WERI-Rb-1 (cell line): ENCODE measurements around the gene PNPT1.
A peak's percentile ranks its signal among the peaks of the same experiment; 100 is the strongest.

ENCODE experiments used
- DNase-seq: peaks from one replicate; pipeline ENCODE4 v3.0.0-alpha.2; 2020
- H3K27ac ChIP-seq: fragments of 250-450 bp; sonication (Bioruptor Pico); 2 replicates; pipeline ENCODE4 v1.5.1; 2020; ENCODE audit warnings: mild to moderate bottlenecking, moderate library complexity
- H3K27me3 ChIP-seq: fragments of 250-450 bp; sonication (Bioruptor Pico); 2 replicates; pipeline ENCODE4 v1.5.1; 2021; ENCODE audit warnings: mild to moderate bottlenecking, low read depth, moderate library complexity; ENCODE audit not compliant: insufficient read depth, severe bottlenecking
- H3K36me3 ChIP-seq: fragments of 250-450 bp; sonication (Bioruptor Pico); 2 replicates; pipeline ENCODE4 v1.5.1; 2020; ENCODE audit warnings: mild to moderate bottlenecking, moderate library complexity
- H3K4me3 ChIP-seq: 2 replicates; pipeline ENCODE4 v1.5.1; 2011; ENCODE audit warnings: low read depth, mild to moderate bottlenecking, control low read depth, low read length
- H3K9me3 ChIP-seq: fragments of 250-450 bp; sonication (Bioruptor Pico); 2 replicates; pipeline ENCODE4 v1.5.1; 2021; ENCODE audit warnings: mild to moderate bottlenecking, moderate library complexity; ENCODE audit not compliant: severe bottlenecking
- CTCF ChIP-seq: IDR thresholded peaks from 2 replicates; pipeline ENCODE4 v1.5.1; 2011; ENCODE audit warnings: low read depth, mild to moderate bottlenecking, control low read depth, inconsistent platforms, low read length

The PNPT1 gene

GRCh38 chr2:55729136-55729685 is 35.6 kb upstream of the PNPT1 start:
- no peaks in the 10 kb centered on the region for H3K9me3 ChIP-seq
- no peaks in the 10 kb centered on the region for H3K27me3 ChIP-seq
- H3K4me3 ChIP-seq, result no peak overlapping the region
- no peak for DNase-seq
- no peak overlapping the region for H3K27ac ChIP-seq
- TF ChIP-seq CTCF, result no peak
- H3K36me3 ChIP-seq, result no peaks in the 10 kb centered on the region

- Histone ChIP-seq H3K9me3 (no peaks in the 10 kb centered on the region), H3K4me3 (no peak overlapping the region), H3K27ac (no peak overlapping the region), H3K27me3 (no peaks in the 10 kb centered on the region), H3K36me3 (no peaks in the 10 kb centered on the region)
- no peak for TF ChIP-seq CTCF
- no peak for DNase-seq
Observed at GRCh38 chr2:55721596-55722215, 28.1 kb upstream of the PNPT1 start.

GRCh38 chr2:55720417-55720816 is 26.8 kb upstream of the PNPT1 start:
- TF ChIP-seq CTCF, result no peak
- H3K36me3 ChIP-seq, result no peaks in the 10 kb centered on the region
- no peak for DNase-seq
- H3K27ac ChIP-seq, result no peak overlapping the region
- no peaks in the 10 kb centered on the region for H3K9me3 ChIP-seq
- no peak overlapping the region for H3K4me3 ChIP-seq
- no peaks in the 10 kb centered on the region for H3K27me3 ChIP-seq

GRCh38 chr2:55719852-55720251 is 26.2 kb upstream of the PNPT1 start:
- Histone ChIP-seq H3K4me3 (no peak overlapping the region), H3K27me3 (no peaks in the 10 kb centered on the region), H3K36me3 (no peaks in the 10 kb centered on the region), H3K9me3 (no peaks in the 10 kb centered on the region), H3K27ac (no peak overlapping the region)
- DNase-seq, result no peak
- TF ChIP-seq CTCF, result no peak

GRCh38 chr2:55718165-55719008 is 24.7 kb upstream of the PNPT1 start:
- peak; percentile 67 for TF ChIP-seq CTCF

More at GRCh38 chr2:55718165-55719008, 24.7 kb upstream of the PNPT1 start:
- Histone ChIP-seq H3K27me3 (no peaks in the 10 kb centered on the region), H3K36me3 (no peaks in the 10 kb centered on the region), H3K4me3 (no peak overlapping the region), H3K9me3 (no peaks in the 10 kb centered on the region), H3K27ac (no peak overlapping the region)
- peak; percentile 62 for DNase-seq
